LNCAP (cell line): Measurements from ENCODE around the gene ATG5.

Source experiments
- TF ChIP-seq, protein P1 (sequence below): fragments of 450-650 bp; IDR thresholded peaks from 2 replicates; pipeline ENCODE4 v1.5.1; 2017; ENCODE audit warnings: mild to moderate bottlenecking

The ATG5 gene

DNA sequence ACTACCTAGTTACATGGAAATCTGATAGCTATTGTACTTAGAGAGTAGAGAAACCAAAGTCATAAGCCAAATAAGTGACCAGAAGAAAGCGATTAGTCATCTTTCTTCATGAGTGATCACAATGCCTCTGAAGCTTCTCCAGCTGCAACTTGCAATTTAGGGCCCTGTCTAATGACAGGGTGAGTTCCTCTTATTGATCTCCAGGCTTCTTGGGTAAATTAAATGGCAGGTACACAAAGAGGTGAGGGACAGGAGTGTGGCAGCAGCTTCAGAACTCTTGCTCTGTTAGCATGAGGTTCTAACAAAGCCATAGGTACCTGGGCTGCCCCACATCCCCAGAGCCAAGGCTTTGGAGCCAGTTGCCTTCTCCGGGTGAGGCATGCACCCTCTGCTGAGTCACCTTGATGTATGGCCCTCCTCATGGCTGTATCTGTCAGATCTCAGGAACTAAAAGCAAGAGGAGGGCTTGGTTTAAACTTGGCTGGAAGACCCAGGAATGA, 178.7 kb downstream of the ATG5 start:
- TF ChIP-seq, protein P1, sequence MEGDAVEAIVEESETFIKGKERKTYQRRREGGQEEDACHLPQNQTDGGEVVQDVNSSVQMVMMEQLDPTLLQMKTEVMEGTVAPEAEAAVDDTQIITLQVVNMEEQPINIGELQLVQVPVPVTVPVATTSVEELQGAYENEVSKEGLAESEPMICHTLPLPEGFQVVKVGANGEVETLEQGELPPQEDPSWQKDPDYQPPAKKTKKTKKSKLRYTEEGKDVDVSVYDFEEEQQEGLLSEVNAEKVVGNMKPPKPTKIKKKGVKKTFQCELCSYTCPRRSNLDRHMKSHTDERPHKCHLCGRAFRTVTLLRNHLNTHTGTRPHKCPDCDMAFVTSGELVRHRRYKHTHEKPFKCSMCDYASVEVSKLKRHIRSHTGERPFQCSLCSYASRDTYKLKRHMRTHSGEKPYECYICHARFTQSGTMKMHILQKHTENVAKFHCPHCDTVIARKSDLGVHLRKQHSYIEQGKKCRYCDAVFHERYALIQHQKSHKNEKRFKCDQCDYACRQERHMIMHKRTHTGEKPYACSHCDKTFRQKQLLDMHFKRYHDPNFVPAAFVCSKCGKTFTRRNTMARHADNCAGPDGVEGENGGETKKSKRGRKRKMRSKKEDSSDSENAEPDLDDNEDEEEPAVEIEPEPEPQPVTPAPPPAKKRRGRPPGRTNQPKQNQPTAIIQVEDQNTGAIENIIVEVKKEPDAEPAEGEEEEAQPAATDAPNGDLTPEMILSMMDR = no peak

DNA sequence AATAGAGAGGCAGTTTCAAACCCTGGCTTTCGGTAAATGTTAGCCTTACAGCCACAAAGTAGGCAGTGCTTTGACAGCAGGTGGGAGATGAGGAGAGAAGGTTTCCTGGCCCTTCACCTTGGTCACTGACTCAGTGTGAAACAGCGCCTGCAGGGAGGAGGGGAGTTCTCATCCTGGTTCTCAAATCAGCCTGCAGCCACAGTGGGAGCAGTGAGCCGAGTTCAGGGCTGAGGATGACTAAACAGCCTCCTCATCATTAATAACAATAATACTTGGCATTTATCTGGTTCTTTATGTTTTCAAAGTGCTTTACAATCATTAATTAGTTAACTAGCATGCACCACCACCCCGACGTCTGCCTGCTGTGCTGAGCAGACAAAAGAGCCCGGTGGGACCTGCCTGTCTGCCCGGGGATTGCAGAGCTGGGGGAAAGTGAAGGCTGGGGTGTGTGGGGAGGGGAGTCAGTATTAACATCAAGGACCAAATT, 179.8 kb downstream of the ATG5 start:
- TF ChIP-seq, protein P1 = no peak

DNA sequence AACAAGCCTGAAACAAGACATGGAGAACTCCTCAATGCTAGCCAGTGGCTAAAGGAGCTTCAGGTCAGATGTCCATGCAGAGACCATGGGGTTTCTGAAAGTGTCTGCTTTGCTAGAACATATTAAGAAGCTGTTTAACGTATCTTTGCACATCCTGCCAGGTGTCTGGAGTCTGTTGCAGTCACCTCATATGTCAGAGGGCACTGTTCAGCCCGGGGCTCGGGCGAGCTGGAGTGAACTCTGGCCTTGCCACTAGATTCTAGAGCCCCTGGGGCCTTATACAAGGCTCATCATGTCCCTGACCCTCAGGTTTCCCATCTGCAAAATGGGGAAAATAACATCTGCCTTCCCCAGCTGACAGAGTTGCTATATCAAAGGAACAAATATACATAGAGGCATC, 180.4 kb downstream of the ATG5 start:
- TF ChIP-seq, protein P1 = no peak

DNA sequence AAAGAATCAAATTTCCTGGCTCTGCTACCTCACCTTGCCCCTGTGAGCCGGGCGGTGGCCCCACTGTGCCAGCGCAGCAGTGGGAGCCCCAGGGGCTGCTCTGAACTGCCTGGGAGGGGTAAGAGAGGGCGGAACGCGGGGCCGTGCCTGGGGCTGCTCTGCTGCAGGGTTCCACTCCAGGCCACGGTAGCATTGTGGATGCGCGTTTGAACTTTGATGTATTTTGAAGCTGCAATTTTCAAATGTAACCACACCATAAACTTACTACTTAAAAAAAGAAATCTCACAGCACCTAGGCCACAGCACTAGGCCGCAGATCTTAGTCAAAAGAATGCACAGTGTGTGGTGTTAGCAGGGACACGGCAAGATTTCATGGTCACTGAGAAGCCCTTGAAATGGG, 181.9 kb downstream of the ATG5 start:
- TF ChIP-seq, protein P1 = no peak

DNA sequence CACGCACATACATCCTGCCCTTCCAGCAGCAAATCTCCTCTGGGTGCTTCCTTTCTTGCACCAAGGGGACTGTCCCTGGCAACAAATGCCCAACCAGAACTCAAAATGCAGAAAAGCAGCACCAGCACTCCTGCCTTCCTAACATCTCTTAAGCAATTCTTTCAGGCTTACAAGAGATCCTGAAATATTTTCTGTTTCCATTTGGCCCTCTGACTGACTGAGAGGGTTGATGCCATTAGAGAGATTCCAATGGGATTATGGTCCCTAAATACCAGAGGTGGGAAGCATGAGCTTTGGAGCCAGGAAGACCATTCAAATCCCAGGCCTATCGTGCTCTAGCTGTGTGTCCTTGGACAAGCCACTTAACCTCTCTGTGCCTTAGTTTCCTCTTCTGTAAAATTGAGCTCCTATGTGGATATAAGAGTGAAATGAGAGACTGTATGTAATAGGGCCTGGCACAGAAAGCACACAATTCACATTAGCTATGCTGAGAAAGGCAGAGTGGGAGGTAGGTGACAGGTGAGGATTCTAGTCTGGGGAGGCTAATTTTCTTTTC, 182.6 kb downstream of the ATG5 start:
- TF ChIP-seq, protein P1 = no peak

DNA sequence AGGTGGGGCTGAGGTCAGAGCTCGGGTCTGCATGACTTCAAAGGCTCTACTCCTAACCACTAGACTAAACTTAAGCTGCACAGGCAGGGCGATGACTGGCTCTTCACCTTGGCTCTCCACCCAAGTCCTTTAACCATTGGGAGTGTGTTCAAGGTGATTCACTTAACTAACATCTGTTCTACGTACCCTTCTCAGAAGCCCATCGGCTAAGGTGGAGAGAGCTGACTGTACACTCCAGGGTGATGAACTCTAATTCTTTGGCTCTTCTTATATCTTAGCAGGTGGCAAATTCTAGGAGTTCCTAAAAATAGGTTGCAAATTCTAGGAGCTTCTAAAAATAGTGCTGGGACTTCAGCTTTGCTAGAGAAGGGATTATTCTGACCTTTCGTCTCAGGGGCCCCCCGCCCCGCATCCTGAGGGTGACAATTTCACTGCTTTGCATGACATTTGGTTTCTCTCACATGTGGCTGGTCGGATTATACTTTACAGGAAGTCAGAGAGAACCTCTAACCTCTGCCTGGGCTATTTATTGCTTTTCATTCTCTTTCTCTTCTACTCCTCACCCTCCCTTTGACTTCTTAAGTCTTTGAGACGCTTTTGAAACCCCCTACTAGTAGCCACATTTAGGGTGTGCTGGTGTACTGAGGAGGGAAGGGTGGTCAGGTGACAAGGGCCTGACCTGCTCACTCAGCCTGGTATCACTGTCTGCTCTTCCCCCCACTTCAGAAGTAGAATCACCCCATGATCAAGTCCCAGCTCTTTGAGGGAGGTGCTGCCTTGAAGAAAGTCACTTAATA, 183.9 kb downstream of the ATG5 start:
- TF ChIP-seq, protein P1 = no peak

DNA sequence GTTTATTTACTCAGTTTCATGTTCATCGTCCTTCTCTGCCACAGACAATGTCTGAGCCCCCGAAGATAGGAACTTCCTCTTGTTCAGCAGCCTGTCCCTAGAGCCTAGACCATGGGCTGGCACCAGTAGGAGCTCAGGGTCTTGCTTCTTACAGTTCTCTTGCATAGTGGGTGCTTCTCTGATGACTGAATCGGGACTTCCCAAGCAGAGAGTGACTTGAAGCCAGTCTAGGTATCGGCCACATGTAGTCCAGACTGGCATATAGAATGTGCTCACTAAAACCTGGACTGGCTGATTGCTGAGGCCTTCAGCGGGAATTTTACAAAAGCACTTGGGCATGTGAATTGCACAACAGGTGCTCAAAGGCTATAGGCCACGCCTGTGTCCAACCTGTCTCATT, 187.4 kb downstream of the ATG5 start:
- TF ChIP-seq, protein P1 = no peak
